ENCODE results near the gene TSHB. TPM values are rescaled to one million over a fixed set of nuclear protein-coding genes. Genes with fewer than 3 reads are reported as not detected.
"Not testable (repeated sequence)": the region's sequence is repeated elsewhere in the genome, so short reads cannot be mapped to it uniquely, and the experiment has no call there.

Gene TSHB
- total RNA-seq, 1 donor: not detected

- DNase-seq (ENCODE audit: insufficient read length, low spot score, missing footprints): no peak
- TF ChIP-seq CTCF (IDR thresholded peaks at IDR 0.05; ENCODE audit: extremely low read depth, low read depth, low read length): no peak
- Histone ChIP-seq H3K27ac (ENCODE audit: low read depth, low read length) (no peak overlapping the region), H3K27me3 (ENCODE audit: insufficient read depth, low read length) (no peaks in the 10 kb centered on the region), H3K4me2 (ENCODE audit: insufficient read depth, low read length) (no peak overlapping the region), H4K20me1 (ENCODE audit: insufficient read depth, low read length) (no peaks in the 10 kb centered on the region), H3K4me1 (ENCODE audit: insufficient read depth, low read length) (no peaks in the 10 kb centered on the region), H3K4me3 (ENCODE audit: insufficient read depth, low read length) (no peak overlapping the region), H3K36me3 (ENCODE audit: insufficient read depth, low read length) (no peaks in the 10 kb centered on the region), H3K79me2 (ENCODE audit: insufficient read depth, low read length) (no peaks in the 10 kb centered on the region), H3K9me3 (ENCODE audit: low read depth, low read length) (no peaks in the 10 kb centered on the region), H2AFZ (ENCODE audit: low read length) (no peak overlapping the region)
Measured at GRCh38 chr1:115013792-115014191, 15.8 kb upstream of the TSHB start.

GRCh38 chr1:115019549-115019948 is 10.1 kb upstream of the TSHB start:
- not testable (repeated sequence) for H3K4me2 ChIP-seq (ENCODE audit: insufficient read depth, low read length); H3K4me1 ChIP-seq (ENCODE audit: insufficient read depth, low read length); H3K9me3 ChIP-seq (ENCODE audit: low read depth, low read length); H3K4me3 ChIP-seq (ENCODE audit: insufficient read depth, low read length); DNase-seq (ENCODE audit: insufficient read length, low spot score, missing footprints); H3K27me3 ChIP-seq (ENCODE audit: insufficient read depth, low read length); H2AFZ ChIP-seq (ENCODE audit: low read length); H3K79me2 ChIP-seq (ENCODE audit: insufficient read depth, low read length); H4K20me1 ChIP-seq (ENCODE audit: insufficient read depth, low read length); H3K36me3 ChIP-seq (ENCODE audit: insufficient read depth, low read length); H3K27ac ChIP-seq (ENCODE audit: low read depth, low read length)

GRCh38 chr1:115021145-115021544 is 8.5 kb upstream of the TSHB start:
- TF ChIP-seq CTCF (IDR thresholded peaks at IDR 0.05; ENCODE audit: extremely low read depth, low read depth, low read length): no peak

GRCh38 chr1:115023593-115023992 is 6.0 kb upstream of the TSHB start:
- TF ChIP-seq CTCF (IDR thresholded peaks at IDR 0.05; ENCODE audit: extremely low read depth, low read depth, low read length): no peak
- no peak for DNase-seq (ENCODE audit: insufficient read length, low spot score, missing footprints)
- H3K27ac ChIP-seq (ENCODE audit: low read depth, low read length): no peak overlapping the region
- H3K9me3 ChIP-seq (ENCODE audit: low read depth, low read length): no peaks in the 10 kb centered on the region
- H3K4me2 ChIP-seq (ENCODE audit: insufficient read depth, low read length): no peak overlapping the region
- H4K20me1 ChIP-seq (ENCODE audit: insufficient read depth, low read length): no peaks in the 10 kb centered on the region
- no peaks in the 10 kb centered on the region for H3K27me3 ChIP-seq (ENCODE audit: insufficient read depth, low read length)
- H3K4me3 ChIP-seq (ENCODE audit: insufficient read depth, low read length): no peak overlapping the region
- no peaks in the 10 kb centered on the region for H3K79me2 ChIP-seq (ENCODE audit: insufficient read depth, low read length)
- H3K36me3 ChIP-seq (ENCODE audit: insufficient read depth, low read length): no peaks in the 10 kb centered on the region
- no peaks in the 10 kb centered on the region for H3K4me1 ChIP-seq (ENCODE audit: insufficient read depth, low read length)
- no peak overlapping the region for H2AFZ ChIP-seq (ENCODE audit: low read length)

More at GRCh38 chr1:115021145-115021544, 8.5 kb upstream of the TSHB start:
- Histone ChIP-seq H3K27me3 (ENCODE audit: insufficient read depth, low read length) (no peaks in the 10 kb centered on the region), H4K20me1 (ENCODE audit: insufficient read depth, low read length) (no peaks in the 10 kb centered on the region), H3K36me3 (ENCODE audit: insufficient read depth, low read length) (no peaks in the 10 kb centered on the region), H3K4me3 (ENCODE audit: insufficient read depth, low read length) (no peak overlapping the region), H3K4me1 (ENCODE audit: insufficient read depth, low read length) (no peaks in the 10 kb centered on the region), H3K27ac (ENCODE audit: low read depth, low read length) (no peak overlapping the region), H3K79me2 (ENCODE audit: insufficient read depth, low read length) (no peaks in the 10 kb centered on the region), H3K9me3 (ENCODE audit: low read depth, low read length) (no peaks in the 10 kb centered on the region), H2AFZ (ENCODE audit: low read length) (no peak overlapping the region), H3K4me2 (ENCODE audit: insufficient read depth, low read length) (no peak overlapping the region)
- no peak for DNase-seq (ENCODE audit: insufficient read length, low spot score, missing footprints)
